Smooth muscle cell (in vitro differentiated cells): ENCODE measurements around the gene KCNK15. TPM values are rescaled to one million over a fixed set of nuclear protein-coding genes. Genes with fewer than 3 reads are reported as not detected.

Experiments
- DNase-seq: peaks from one replicate; lab custom pipeline; 2025; ENCODE audit not compliant: unreplicated experiment; lab: John Stamatoyannopoulos, UW
- H2AFZ ChIP-seq: fragments of 200-600 bp; sonication (generic); 2 replicates; pipeline ENCODE4 v1.6.0; 2016; ENCODE audit warnings: antibody characterized with exemption, low read depth, mild to moderate bottlenecking
- H3F3A ChIP-seq: fragments of 200-600 bp; sonication (generic); 2 replicates; pipeline ENCODE4 v1.6.0; 2017; ENCODE audit warnings: antibody characterized with exemption, low read depth
- H3K27ac ChIP-seq: fragments of 200-600 bp; sonication (generic); 2 replicates; pipeline ENCODE4 v1.5.1; 2016; ENCODE audit warnings: low read depth, mild to moderate bottlenecking
- H3K27me3 ChIP-seq: fragments of 200-600 bp; sonication (generic); 2 replicates; pipeline ENCODE4 v1.6.1; 2016; ENCODE audit warnings: low read depth, mild to moderate bottlenecking
- H3K36me3 ChIP-seq: fragments of 200-600 bp; sonication (generic); 2 replicates; pipeline ENCODE4 v1.5.1; 2016; ENCODE audit warnings: low read depth
- H3K4me1 ChIP-seq: fragments of 200-600 bp; sonication (generic); 2 replicates; pipeline ENCODE4 v1.5.1; 2016; ENCODE audit warnings: low read depth
- H3K4me2 ChIP-seq: fragments of 200-600 bp; sonication (generic); 2 replicates; pipeline ENCODE4 v1.6.0; 2016; ENCODE audit warnings: mild to moderate bottlenecking
- H3K4me3 ChIP-seq: fragments of 200-600 bp; sonication (generic); 2 replicates; pipeline ENCODE4 v1.5.1; 2016; ENCODE audit warnings: mild to moderate bottlenecking
- H3K79me2 ChIP-seq: fragments of 200-600 bp; sonication (generic); 2 replicates; pipeline ENCODE4 v1.6.0; 2016; ENCODE audit warnings: low read depth, mild to moderate bottlenecking
- H3K9ac ChIP-seq: fragments of 200-600 bp; sonication (generic); 2 replicates; pipeline ENCODE4 v1.6.0; 2016; ENCODE audit warnings: low read depth
- H3K9me3 ChIP-seq: fragments of 200-600 bp; sonication (generic); replicated peaks from 2 replicates; pipeline ENCODE4 v1.5.1; 2016; ENCODE audit warnings: low read depth
- H4K20me1 ChIP-seq: fragments of 200-600 bp; sonication (generic); 2 replicates; pipeline ENCODE4 v1.6.0; 2016; ENCODE audit warnings: low read depth
- CTCF ChIP-seq: fragments of 200-600 bp; sonication (generic); IDR thresholded peaks from 2 replicates; pipeline ENCODE4 v1.5.1; 2017; ENCODE audit warnings: borderline replicate concordance, mild to moderate bottlenecking, antibody characterized with exemption; ENCODE audit not compliant: insufficient read depth, poor library complexity, severe bottlenecking
- WGBS: methylation state at CpG from one replicate; pipeline ENCODE4 v1.1.7; 2016; ENCODE audit warnings: low lambda C conversion rate; 5-methylcytosine and 5-hydroxymethylcytosine counted together
- polyA plus RNA-seq: library from polyadenylated mRNA; unstranded; fragments of >200 nt; fragmentation: Nextera tagmentation; extraction: Ambion mirVana; gene quantifications from 2 replicates; pipeline ENCODE4 v1.2.1, GENCODE V29; 2016
- total RNA-seq: library from RNA; depleted of rRNA; stranded (reverse); fragments of >200 nt; gene quantifications from 2 replicates; pipeline ENCODE4 v1.2.3, GENCODE V29; 2014

The KCNK15 gene
- total and polyA plus RNA-seq, 2 experiments from 2014 or later, result 0.06 to 0.54 TPM

- WGBS, result 71% methylated on average over 10 of the region's 10 CpGs
These were observed 27.7 kb upstream of the KCNK15 start for GRCh38 chr20:44717986-44718385.

DNA sequence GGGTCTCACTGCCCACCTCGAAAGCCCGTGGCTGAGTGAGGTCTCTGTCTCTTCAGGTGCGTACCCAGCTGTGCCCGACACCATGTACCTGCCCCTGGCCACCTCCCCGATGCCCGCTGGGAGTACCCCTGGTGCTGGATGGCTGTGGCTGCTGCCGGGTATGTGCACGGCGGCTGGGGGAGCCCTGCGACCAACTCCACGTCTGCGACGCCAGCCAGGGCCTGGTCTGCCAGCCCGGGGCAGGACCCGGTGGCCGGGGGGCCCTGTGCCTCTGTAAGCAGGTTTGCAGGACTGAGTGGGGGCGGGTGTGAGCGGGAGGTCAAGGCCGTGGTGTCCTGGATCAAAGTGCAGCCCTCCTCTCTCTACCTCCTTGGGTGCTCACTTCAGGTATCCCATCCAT lies 25.8 kb upstream of the KCNK15 start:
- TF ChIP-seq CTCF, result no peak
- Histone ChIP-seq H3K79me2 (no peaks in the 10 kb centered on the region), H3K36me3 (no peaks in the 10 kb centered on the region), H3K4me1 (no peaks in the 10 kb centered on the region), H3K27me3 (no peaks in the 10 kb centered on the region), H3K27ac (no peak overlapping the region), H3F3A (peaks cover 8% of the 10 kb centered on the region), H3K9ac (no peak overlapping the region), H3K9me3 (no peaks in the 10 kb centered on the region), H3K4me2 (no peak overlapping the region), H4K20me1 (no peaks in the 10 kb centered on the region), H3K4me3 (no peak overlapping the region), H2AFZ (no peak overlapping the region)
- WGBS, result 93% methylated on average over 12 of the region's 19 CpGs
- DNase-seq, result no peak

More at GRCh38 chr20:44717986-44718385, 27.7 kb upstream of the KCNK15 start:
- no peak for DNase-seq
- no peak overlapping the region for H3K4me3 ChIP-seq
- H3K9me3 ChIP-seq, result no peaks in the 10 kb centered on the region
- H3K27me3 ChIP-seq, result no peaks in the 10 kb centered on the region
- H3K79me2 ChIP-seq, result no peaks in the 10 kb centered on the region
- no peak overlapping the region for H3K27ac ChIP-seq
- H3K36me3 ChIP-seq, result no peaks in the 10 kb centered on the region
- no peaks in the 10 kb centered on the region for H3K4me1 ChIP-seq
- H2AFZ ChIP-seq, result no peak overlapping the region
- H4K20me1 ChIP-seq, result no peaks in the 10 kb centered on the region
- TF ChIP-seq CTCF, result peak; percentile 29
- no peak overlapping the region for H3K9ac ChIP-seq
- peaks cover 8% of the 10 kb centered on the region for H3F3A ChIP-seq
- no peak overlapping the region for H3K4me2 ChIP-seq

DNA sequence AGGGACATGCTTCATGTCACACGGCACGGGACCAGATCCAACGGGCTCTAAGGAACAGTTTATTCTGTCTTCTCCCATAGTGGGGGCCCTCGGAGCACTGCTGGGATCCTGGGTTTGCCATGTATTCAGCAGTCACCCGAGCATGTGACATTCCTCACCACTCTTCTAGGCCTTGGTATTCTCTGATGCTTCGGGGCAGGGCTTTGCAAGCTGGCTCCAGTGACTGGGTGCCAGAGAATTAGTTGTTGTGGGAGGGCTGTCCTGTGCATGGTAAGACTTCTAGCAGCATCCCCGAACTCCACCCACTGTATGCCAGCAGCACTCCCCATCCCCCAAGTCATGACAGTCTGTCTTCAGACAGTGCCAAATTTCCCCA lies 25.1 kb upstream of the KCNK15 start:
- H3K4me3 ChIP-seq, result no peak overlapping the region
- DNase-seq, result peak; percentile 10
- no peak overlapping the region for H2AFZ ChIP-seq
- TF ChIP-seq CTCF, result no peak
- H3K27ac ChIP-seq, result peak overlapping the region; percentile 51
- no peaks in the 10 kb centered on the region for H3K36me3 ChIP-seq
- H3K4me2 ChIP-seq, result peak overlapping the region; percentile 43
- WGBS, result 55% methylated on average over 7 of the region's 7 CpGs
- no peaks in the 10 kb centered on the region for H3K79me2 ChIP-seq
- no peaks in the 10 kb centered on the region for H3K9me3 ChIP-seq
- H3K27me3 ChIP-seq, result no peaks in the 10 kb centered on the region
- no peak overlapping the region for H3K9ac ChIP-seq
- peaks cover 8% of the 10 kb centered on the region for H3F3A ChIP-seq
- no peaks in the 10 kb centered on the region for H4K20me1 ChIP-seq
- H3K4me1 ChIP-seq, result no peaks in the 10 kb centered on the region

GRCh38 chr20:44720997-44721784 lies 24.5 kb upstream of the KCNK15 start:
- H3K4me3 ChIP-seq, result no peak overlapping the region
- H3K4me1 ChIP-seq, result no peaks in the 10 kb centered on the region
- H3F3A ChIP-seq, result peaks cover 8% of the 10 kb centered on the region
- H2AFZ ChIP-seq, result no peak overlapping the region
- H4K20me1 ChIP-seq, result no peaks in the 10 kb centered on the region
- no peaks in the 10 kb centered on the region for H3K36me3 ChIP-seq
- peak overlapping the region; percentile 51 for H3K27ac ChIP-seq
- TF ChIP-seq CTCF, result no peak
- DNase-seq, result no peak
- H3K9me3 ChIP-seq, result no peaks in the 10 kb centered on the region
- no peaks in the 10 kb centered on the region for H3K79me2 ChIP-seq
- H3K9ac ChIP-seq, result no peak overlapping the region
- peak overlapping the region; percentile 43 for H3K4me2 ChIP-seq
- H3K27me3 ChIP-seq, result no peaks in the 10 kb centered on the region
- WGBS, result 31% methylated on average over 11 of the region's 11 CpGs
